Fibroblast of lung (primary cell): ENCODE measurements around the gene CPSF7. TPM values are rescaled to one million over a fixed set of nuclear protein-coding genes. Genes with fewer than 3 reads are reported as not detected.

Source experiments
- DNase-seq, 2 donors: peaks; one replicate each; pipeline versions ENCODE4 v3.0.0 to v3.0.0-alpha.2; 2010; ENCODE audit warnings: low read depth in 2 of 2
- H2AFZ ChIP-seq: 2 replicates; pipeline ENCODE4 v1.5.1; 2012; ENCODE audit warnings: low read length, control low read depth, inconsistent platforms
- H3K27ac ChIP-seq: 2 replicates; pipeline ENCODE4 v1.5.1; 2011; ENCODE audit warnings: low read length, control low read depth; ENCODE audit not compliant: insufficient read depth
- H3K27me3 ChIP-seq: 2 replicates; pipeline ENCODE4 v1.5.1; 2011; ENCODE audit warnings: mild to moderate bottlenecking, low read length; ENCODE audit not compliant: control insufficient read depth, insufficient read depth
- H3K36me3 ChIP-seq: 2 replicates; pipeline ENCODE4 v1.5.1; 2011; ENCODE audit warnings: low read length; ENCODE audit not compliant: control insufficient read depth, insufficient read depth
- H3K4me1 ChIP-seq: 2 replicates; pipeline ENCODE4 v1.5.1; 2011; ENCODE audit warnings: low read length; ENCODE audit not compliant: control insufficient read depth, insufficient read depth; ENCODE audit errors: extremely low read depth
- H3K4me2 ChIP-seq: 2 replicates; pipeline ENCODE4 v1.5.1; 2011; ENCODE audit warnings: low read length, control low read depth; ENCODE audit not compliant: insufficient read depth; ENCODE audit errors: extremely low read depth
- H3K4me3 ChIP-seq, 4 experiments: fragments of 200-600 bp in 1 of 4; sonication (generic) in 1 of 4; replicated peaks in 1 of 4; 2 replicates each; pipeline ENCODE4 v1.5.1; 2011 to 2016; ENCODE audit warnings: low read length in 4 of 4, low read depth in 3 of 4, mild to moderate bottlenecking in 3 of 4, control low read depth in 2 of 4, inconsistent platforms in 1 of 4, mixed read lengths in 1 of 4; ENCODE audit not compliant: insufficient read depth in 1 of 4; ENCODE audit errors: control extremely low read depth in 1 of 4
- H3K79me2 ChIP-seq: 2 replicates; pipeline ENCODE4 v1.5.1; 2012; ENCODE audit warnings: mild to moderate bottlenecking, low read length, inconsistent platforms; ENCODE audit not compliant: control insufficient read depth, insufficient read depth
- H3K9ac ChIP-seq: 2 replicates; pipeline ENCODE4 v1.5.1; 2011; ENCODE audit warnings: mild to moderate bottlenecking, low read length, control low read depth; ENCODE audit not compliant: insufficient read depth
- H3K9me3 ChIP-seq: 2 replicates; pipeline ENCODE4 v1.5.1; 2012; ENCODE audit warnings: low read depth, low read length; ENCODE audit not compliant: control insufficient read depth, insufficient read depth
- H4K20me1 ChIP-seq: 2 replicates; pipeline ENCODE4 v1.5.1; 2011; ENCODE audit warnings: low read length; ENCODE audit not compliant: control insufficient read depth, insufficient read depth; ENCODE audit errors: extremely low read depth
- CTCF ChIP-seq, 2 donors: IDR thresholded peaks in 1 of 2; conservative IDR thresholded peaks in 1 of 2; 1 replicate in 1 of 2; 2 replicates in 1 of 2; pipeline ENCODE4 v1.5.1; 2011 to 2012; ENCODE audit warnings: low read length in 2 of 2, control low read depth in 1 of 2, inconsistent platforms in 1 of 2, low read depth in 1 of 2, mild to moderate bottlenecking in 1 of 2
- EZH2 ChIP-seq: IDR thresholded peaks from 2 replicates; pipeline ENCODE4 v1.5.1; 2012; ENCODE audit warnings: low read length, control low read depth, mild to moderate bottlenecking; ENCODE audit errors: missing control alignments
- polyA plus RNA-seq, 2 donors: library from polyadenylated mRNA; depleted of rRNA in 1 of 2; stranded (reverse) in 1 of 2; unstranded in 1 of 2; fragments of >200 nt; gene quantifications; 2 replicates each; pipeline ENCODE4 v1.2.1, GENCODE V29; 2011 to 2012; ENCODE audit warnings: missing spikeins in 1 of 2
- total RNA-seq: library from RNA; depleted of rRNA; stranded (reverse); fragments of >200 nt; gene quantifications from 2 replicates; pipeline ENCODE4 v1.2.1, GENCODE V29; 2014

Gene CPSF7
- total and polyA plus RNA-seq, 2 donors (not counting 1 experiment from before 2014, with no cell fraction given): 18.0 to 38.1 TPM

GRCh38 chr11:61369372-61370348 lies 60.1 kb downstream of the CPSF7 start:
- Histone ChIP-seq H2AFZ (no peak overlapping the region), H3K4me2 (peak overlapping the region; percentile 32), H3K79me2 (no peaks in the 10 kb centered on the region), H3K9me3 (no peaks in the 10 kb centered on the region), H3K4me1 (peaks cover 19% of the 10 kb centered on the region), H3K27me3 (no peaks in the 10 kb centered on the region), H3K9ac (no peak overlapping the region), H3K4me3 (no peak overlapping the region), H3K27ac (peak overlapping the region; percentile 92), H4K20me1 (no peaks in the 10 kb centered on the region), H3K36me3 (peaks cover 14% of the 10 kb centered on the region)
- no peak for TF ChIP-seq EZH2
- no peak for TF ChIP-seq CTCF (conservative IDR thresholded peaks at IDR 0.05 in 1 of 2, IDR thresholded peaks at IDR 0.05 in 1 of 2; ENCODE audit: low read depth in 1 of 2, low read length in 2 of 2)
- DNase-seq: peak; percentile 93 to 96

GRCh38 chr11:61368646-61369045 lies 61.1 kb downstream of the CPSF7 start:
- Histone ChIP-seq H3K9me3 (no peaks in the 10 kb centered on the region), H4K20me1 (no peaks in the 10 kb centered on the region), H3K9ac (no peak overlapping the region), H3K4me2 (no peak overlapping the region), H3K4me1 (peaks cover 19% of the 10 kb centered on the region), H3K79me2 (peaks cover 8% of the 10 kb centered on the region), H3K36me3 (peaks cover 17% of the 10 kb centered on the region), H3K4me3 (no peak overlapping the region), H3K27me3 (no peaks in the 10 kb centered on the region), H3K27ac (peak overlapping the region; percentile 92), H2AFZ (no peak overlapping the region)
- no peak for DNase-seq
- TF ChIP-seq CTCF (conservative IDR thresholded peaks at IDR 0.05 in 1 of 2, IDR thresholded peaks at IDR 0.05 in 1 of 2; ENCODE audit: low read depth in 1 of 2, low read length in 2 of 2) (no peak), EZH2 (no peak)

- Histone ChIP-seq H3K4me3 (no peak overlapping the region), H2AFZ (no peak overlapping the region), H4K20me1 (no peaks in the 10 kb centered on the region), H3K4me2 (no peak overlapping the region), H3K4me1 (peaks cover 23% of the 10 kb centered on the region), H3K79me2 (peaks cover 19% of the 10 kb centered on the region), H3K9ac (no peak overlapping the region), H3K9me3 (no peaks in the 10 kb centered on the region), H3K36me3 (peaks cover 17% of the 10 kb centered on the region), H3K27me3 (no peaks in the 10 kb centered on the region), H3K27ac (no peak overlapping the region)
- TF ChIP-seq CTCF (conservative IDR thresholded peaks at IDR 0.05 in 1 of 2, IDR thresholded peaks at IDR 0.05 in 1 of 2; ENCODE audit: low read depth in 1 of 2, low read length in 2 of 2): no peak
- TF ChIP-seq EZH2: no peak
- no peak for DNase-seq
Observed at GRCh38 chr11:61367406-61367805, 62.4 kb downstream of the CPSF7 start.
